Neural cell (in vitro differentiated cells): Measurements from ENCODE around the gene MYLK. TPM values are rescaled to one million over a fixed set of nuclear protein-coding genes. Genes with fewer than 3 reads are reported as not detected.

ENCODE experiments used
- H2AFZ ChIP-seq: fragments of 200-600, 300-800 bp; sonication (generic), shearing (Covaris generic); 2 replicates; pipeline ENCODE4 v1.6.0; 2014; ENCODE audit warnings: low read depth, mild to moderate bottlenecking, antibody characterized with exemption, low read length, moderate library complexity
- H3F3A ChIP-seq: fragments of 200-600 bp; shearing (Covaris generic); 2 replicates; pipeline ENCODE4 v1.6.1; 2016; ENCODE audit warnings: mild to moderate bottlenecking, moderate library complexity, mixed read lengths, antibody characterized with exemption, low read length; ENCODE audit not compliant: insufficient read depth, poor library complexity, severe bottlenecking
- H3K27ac ChIP-seq: fragments of 200-600, 300-800 bp; sonication (generic), shearing (Covaris generic); 2 replicates; pipeline ENCODE4 v1.5.1; 2014; ENCODE audit warnings: mild to moderate bottlenecking, low read length, moderate library complexity
- H3K27me3 ChIP-seq: fragments of 300-800, 200-600 bp; sonication (generic), shearing (Covaris generic); 2 replicates; pipeline ENCODE4 v1.6.0; 2014; ENCODE audit warnings: mild to moderate bottlenecking, low read depth, low read length, moderate library complexity; ENCODE audit not compliant: insufficient read depth
- H3K36me3 ChIP-seq: fragments of 300-800, 200-600 bp; sonication (generic), shearing (Covaris generic); 2 replicates; pipeline ENCODE4 v1.5.1; 2014; ENCODE audit warnings: mild to moderate bottlenecking, antibody characterized with exemption, low read length, moderate library complexity; ENCODE audit not compliant: insufficient read depth
- H3K4me2 ChIP-seq: fragments of 300-800, 200-600 bp; sonication (generic), shearing (Covaris generic); 2 replicates; pipeline ENCODE4 v1.6.0; 2014; ENCODE audit warnings: mild to moderate bottlenecking, low read length
- H3K4me3 ChIP-seq: fragments of 300-800, 200-600 bp; sonication (generic), shearing (Covaris generic); 2 replicates; pipeline ENCODE4 v1.5.1; 2014; ENCODE audit warnings: mild to moderate bottlenecking, low read length, moderate library complexity
- H3K79me2 ChIP-seq: fragments of 200-600 bp; shearing (Covaris generic); replicated peaks from 2 replicates; pipeline ENCODE4 v1.6.0; 2014; ENCODE audit warnings: mild to moderate bottlenecking, low read length, moderate library complexity; ENCODE audit not compliant: insufficient read depth
- H3K9ac ChIP-seq: fragments of 300-800, 200-600 bp; sonication (generic), shearing (Covaris generic); 2 replicates; pipeline ENCODE4 v1.6.1; 2016; ENCODE audit warnings: mild to moderate bottlenecking, low read length, mixed read lengths
- H3K9me2 ChIP-seq: fragments of 200-600 bp; shearing (Covaris generic); 2 replicates; pipeline ENCODE4 v1.6.1; 2016; ENCODE audit warnings: mild to moderate bottlenecking, low read length, mixed read lengths; ENCODE audit not compliant: insufficient read depth
- H3K9me3 ChIP-seq: fragments of 200-600, 300-800 bp; sonication (generic), shearing (Covaris generic); 2 replicates; pipeline ENCODE4 v1.6.1; 2016; ENCODE audit warnings: mild to moderate bottlenecking, mixed run types, low read length, moderate library complexity, mixed read lengths
- H4K20me1 ChIP-seq: fragments of 200-600 bp; shearing (Covaris generic); 2 replicates; pipeline ENCODE4 v1.6.1; 2016; ENCODE audit warnings: mild to moderate bottlenecking, mixed run types; ENCODE audit not compliant: insufficient read depth
- EP300 ChIP-seq: fragments of 450-650 bp; conservative IDR thresholded peaks from 2 replicates; pipeline ENCODE4 v1.6.1; 2014; ENCODE audit warnings: antibody characterized with exemption, mild to moderate bottlenecking, moderate library complexity; ENCODE audit not compliant: poor library complexity, severe bottlenecking
- EZH2 ChIP-seq: fragments of 200-600, 300-800 bp; shearing (Covaris generic), sonication (generic); IDR thresholded peaks from 2 replicates; pipeline ENCODE4 v1.6.1; 2014; ENCODE audit warnings: antibody characterized with exemption, low read length, borderline replicate concordance, mild to moderate bottlenecking; ENCODE audit not compliant: insufficient read depth, poor library complexity, severe bottlenecking
- MXI1 ChIP-seq: fragments of 450-650 bp; conservative IDR thresholded peaks from 2 replicates; pipeline ENCODE4 v1.6.1; 2014; ENCODE audit warnings: antibody characterized with exemption, mild to moderate bottlenecking; ENCODE audit not compliant: poor library complexity, severe bottlenecking
- POLR2AphosphoS5 ChIP-seq: IDR thresholded peaks from 2 replicates; pipeline ENCODE4 v1.6.1; 2012
- RAD21 ChIP-seq: fragments of 450-650 bp; conservative IDR thresholded peaks from 2 replicates; pipeline ENCODE4 v1.6.1; 2014; ENCODE audit warnings: antibody characterized with exemption, mild to moderate bottlenecking, moderate library complexity
- SMC3 ChIP-seq: fragments of 450-650 bp; conservative IDR thresholded peaks from 2 replicates; pipeline ENCODE4 v1.6.1; 2014; ENCODE audit warnings: antibody characterized with exemption, mild to moderate bottlenecking, moderate library complexity; ENCODE audit not compliant: poor library complexity
- TAF1 ChIP-seq: IDR thresholded peaks from 2 replicates; pipeline ENCODE4 v1.6.1; 2012; ENCODE audit warnings: low read depth
- polyA plus RNA-seq: library from polyadenylated mRNA; depleted of rRNA; stranded (reverse); fragments of >200 nt; gene quantifications from 2 replicates; pipeline ENCODE4 v1.2.3, GENCODE V29; 2014
- TF ChIP-seq, protein P1 (sequence below): fragments of 450-650 bp; IDR thresholded peaks from 2 replicates; pipeline ENCODE4 v1.5.1; 2014; ENCODE audit warnings: antibody characterized with exemption, mild to moderate bottlenecking, moderate library complexity; ENCODE audit not compliant: poor library complexity, severe bottlenecking
- TF ChIP-seq, protein P2 (sequence below): IDR thresholded peaks from 2 replicates; pipeline ENCODE4 v1.6.1; 2012; ENCODE audit warnings: borderline replicate concordance

Gene MYLK
- polyA plus RNA-seq, 1 donor from 2014 or later: 0.43 TPM

DNA sequence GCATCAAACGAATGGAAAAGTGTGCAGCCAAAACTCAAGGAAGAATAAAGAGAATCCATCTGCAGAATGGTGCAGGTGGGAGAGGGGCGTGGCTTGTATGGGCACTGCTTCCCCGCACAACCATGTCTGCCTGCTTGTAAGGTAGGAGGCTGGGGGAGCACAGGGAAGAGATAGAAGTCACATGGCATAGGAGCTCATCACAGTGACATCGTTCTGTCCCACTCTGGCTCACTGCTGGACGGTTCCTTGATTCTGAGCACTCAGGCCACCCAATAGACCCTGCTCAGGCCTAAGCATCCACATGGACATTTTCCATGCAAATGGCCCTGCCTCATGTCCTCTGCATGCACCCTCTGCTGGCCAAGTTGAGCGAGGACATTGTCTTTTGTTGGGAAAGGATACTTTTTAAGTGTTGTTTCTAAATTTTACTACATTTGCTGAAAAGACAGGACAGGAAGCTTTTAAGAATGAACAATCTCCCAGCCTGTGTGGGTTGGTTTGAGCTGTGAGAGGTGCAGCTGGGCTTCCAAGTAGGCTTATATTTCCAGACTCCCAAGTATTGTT is 3.1 kb downstream of the MYLK start:
- no peaks in the 10 kb centered on the region for H3F3A ChIP-seq
- no peak overlapping the region for H3K27ac ChIP-seq
- no peaks in the 10 kb centered on the region for H3K9me2 ChIP-seq
- H2AFZ ChIP-seq: no peak overlapping the region
- no peak overlapping the region for H3K4me3 ChIP-seq
- H3K36me3 ChIP-seq: no peaks in the 10 kb centered on the region
- no peak overlapping the region for H3K4me2 ChIP-seq
- no peaks in the 10 kb centered on the region for H3K9me3 ChIP-seq
- peaks cover 12% of the 10 kb centered on the region for H3K27me3 ChIP-seq
- no peak for TF ChIP-seq TAF1
- no peak for TF ChIP-seq EZH2
- TF ChIP-seq RAD21: no peak
- TF ChIP-seq MXI1: no peak
- TF ChIP-seq, protein P1, sequence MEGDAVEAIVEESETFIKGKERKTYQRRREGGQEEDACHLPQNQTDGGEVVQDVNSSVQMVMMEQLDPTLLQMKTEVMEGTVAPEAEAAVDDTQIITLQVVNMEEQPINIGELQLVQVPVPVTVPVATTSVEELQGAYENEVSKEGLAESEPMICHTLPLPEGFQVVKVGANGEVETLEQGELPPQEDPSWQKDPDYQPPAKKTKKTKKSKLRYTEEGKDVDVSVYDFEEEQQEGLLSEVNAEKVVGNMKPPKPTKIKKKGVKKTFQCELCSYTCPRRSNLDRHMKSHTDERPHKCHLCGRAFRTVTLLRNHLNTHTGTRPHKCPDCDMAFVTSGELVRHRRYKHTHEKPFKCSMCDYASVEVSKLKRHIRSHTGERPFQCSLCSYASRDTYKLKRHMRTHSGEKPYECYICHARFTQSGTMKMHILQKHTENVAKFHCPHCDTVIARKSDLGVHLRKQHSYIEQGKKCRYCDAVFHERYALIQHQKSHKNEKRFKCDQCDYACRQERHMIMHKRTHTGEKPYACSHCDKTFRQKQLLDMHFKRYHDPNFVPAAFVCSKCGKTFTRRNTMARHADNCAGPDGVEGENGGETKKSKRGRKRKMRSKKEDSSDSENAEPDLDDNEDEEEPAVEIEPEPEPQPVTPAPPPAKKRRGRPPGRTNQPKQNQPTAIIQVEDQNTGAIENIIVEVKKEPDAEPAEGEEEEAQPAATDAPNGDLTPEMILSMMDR: no peak
- TF ChIP-seq POLR2AphosphoS5: no peak
- TF ChIP-seq EP300: no peak
- H4K20me1 ChIP-seq: no peaks in the 10 kb centered on the region
- no peak overlapping the region for H3K9ac ChIP-seq
- H3K79me2 ChIP-seq: no peaks in the 10 kb centered on the region

DNA sequence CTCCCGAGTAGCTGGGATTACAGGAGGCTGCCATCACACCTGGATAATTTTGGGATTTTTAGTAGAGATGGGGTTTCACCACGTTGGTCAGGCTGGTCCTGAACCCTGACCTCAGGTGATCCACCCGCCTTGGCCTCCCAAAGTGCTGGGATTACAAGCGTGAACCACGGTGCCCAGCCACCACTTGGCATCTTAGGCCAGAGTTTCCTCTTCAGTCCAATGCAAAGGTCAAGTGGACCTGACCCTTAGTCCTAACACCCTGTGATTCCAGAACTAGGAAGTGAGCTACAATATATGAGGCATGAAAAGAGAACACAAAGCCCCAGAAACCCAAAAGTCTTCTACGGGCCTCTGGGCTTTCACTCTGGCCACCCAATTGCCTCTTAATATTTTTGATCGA is 5.3 kb downstream of the MYLK start:
- H3K4me3 ChIP-seq: no peak overlapping the region
- no peak overlapping the region for H3K4me2 ChIP-seq
- TF ChIP-seq TAF1 (no peak), SMC3 (no peak), POLR2AphosphoS5 (no peak), EP300 (no peak), RAD21 (no peak), MXI1 (no peak), EZH2 (no peak)
- TF ChIP-seq, protein P1: no peak
- TF ChIP-seq, protein P2, sequence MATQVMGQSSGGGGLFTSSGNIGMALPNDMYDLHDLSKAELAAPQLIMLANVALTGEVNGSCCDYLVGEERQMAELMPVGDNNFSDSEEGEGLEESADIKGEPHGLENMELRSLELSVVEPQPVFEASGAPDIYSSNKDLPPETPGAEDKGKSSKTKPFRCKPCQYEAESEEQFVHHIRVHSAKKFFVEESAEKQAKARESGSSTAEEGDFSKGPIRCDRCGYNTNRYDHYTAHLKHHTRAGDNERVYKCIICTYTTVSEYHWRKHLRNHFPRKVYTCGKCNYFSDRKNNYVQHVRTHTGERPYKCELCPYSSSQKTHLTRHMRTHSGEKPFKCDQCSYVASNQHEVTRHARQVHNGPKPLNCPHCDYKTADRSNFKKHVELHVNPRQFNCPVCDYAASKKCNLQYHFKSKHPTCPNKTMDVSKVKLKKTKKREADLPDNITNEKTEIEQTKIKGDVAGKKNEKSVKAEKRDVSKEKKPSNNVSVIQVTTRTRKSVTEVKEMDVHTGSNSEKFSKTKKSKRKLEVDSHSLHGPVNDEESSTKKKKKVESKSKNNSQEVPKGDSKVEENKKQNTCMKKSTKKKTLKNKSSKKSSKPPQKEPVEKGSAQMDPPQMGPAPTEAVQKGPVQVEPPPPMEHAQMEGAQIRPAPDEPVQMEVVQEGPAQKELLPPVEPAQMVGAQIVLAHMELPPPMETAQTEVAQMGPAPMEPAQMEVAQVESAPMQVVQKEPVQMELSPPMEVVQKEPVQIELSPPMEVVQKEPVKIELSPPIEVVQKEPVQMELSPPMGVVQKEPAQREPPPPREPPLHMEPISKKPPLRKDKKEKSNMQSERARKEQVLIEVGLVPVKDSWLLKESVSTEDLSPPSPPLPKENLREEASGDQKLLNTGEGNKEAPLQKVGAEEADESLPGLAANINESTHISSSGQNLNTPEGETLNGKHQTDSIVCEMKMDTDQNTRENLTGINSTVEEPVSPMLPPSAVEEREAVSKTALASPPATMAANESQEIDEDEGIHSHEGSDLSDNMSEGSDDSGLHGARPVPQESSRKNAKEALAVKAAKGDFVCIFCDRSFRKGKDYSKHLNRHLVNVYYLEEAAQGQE: no peak
- H3K9me3 ChIP-seq: no peaks in the 10 kb centered on the region
- H3K9ac ChIP-seq: no peak overlapping the region
- H2AFZ ChIP-seq: no peak overlapping the region
- no peaks in the 10 kb centered on the region for H4K20me1 ChIP-seq
- peaks cover 6% of the 10 kb centered on the region for H3K27me3 ChIP-seq
- no peaks in the 10 kb centered on the region for H3K9me2 ChIP-seq
- no peaks in the 10 kb centered on the region for H3K36me3 ChIP-seq
- no peaks in the 10 kb centered on the region for H3K79me2 ChIP-seq
- H3K27ac ChIP-seq: no peak overlapping the region
- H3F3A ChIP-seq: no peaks in the 10 kb centered on the region
